ENCODE results near the gene CEMIP. TPM values are rescaled to one million over a fixed set of nuclear protein-coding genes. Genes with fewer than 3 reads are reported as not detected.
A peak's percentile ranks its signal among the peaks of the same experiment; 100 is the strongest.

Gene CEMIP
- total RNA-seq, 1 donor from 2014 or later: 0.44 TPM

DNA sequence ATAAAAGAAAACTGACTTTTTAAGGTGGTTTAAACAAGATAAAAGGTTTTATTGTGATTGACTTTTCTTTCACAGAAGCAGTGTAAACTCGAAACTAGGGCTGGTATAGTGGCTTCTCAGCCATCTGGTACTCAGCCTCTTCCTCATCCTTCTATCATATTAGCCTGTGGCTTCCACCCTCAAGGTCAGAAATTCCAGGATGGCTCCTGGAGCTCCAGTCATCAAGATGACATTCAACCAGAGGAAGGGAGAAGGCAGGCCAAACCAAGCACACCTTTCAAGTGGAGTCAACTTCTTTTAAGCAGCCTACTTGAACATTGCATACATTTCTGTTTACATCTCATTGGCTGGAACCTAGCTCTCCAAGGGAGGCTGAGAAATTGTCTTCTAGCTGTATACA lies 211.8 kb downstream of the CEMIP start:
- DNase-seq: no peak
- Histone ChIP-seq H3K4me3 (no peak overlapping the region), H3K27ac (replicated peaks) (peak overlapping the region; percentile 94), H3K27me3 (ENCODE audit: low read depth) (no peaks in the 10 kb centered on the region), H3K4me1 (peaks cover 61% of the 10 kb centered on the region), H3K36me3 (no peaks in the 10 kb centered on the region), H3K9me3 (replicated peaks) (no peaks in the 10 kb centered on the region)
- intact Hi-C loops (cut with micrococcal nuclease): loop anchor here (10.0 kb wide), 1 partner anchor 274 kb away; no protein-coding TSS in a partner anchor
- TF ChIP-seq, protein P1, sequence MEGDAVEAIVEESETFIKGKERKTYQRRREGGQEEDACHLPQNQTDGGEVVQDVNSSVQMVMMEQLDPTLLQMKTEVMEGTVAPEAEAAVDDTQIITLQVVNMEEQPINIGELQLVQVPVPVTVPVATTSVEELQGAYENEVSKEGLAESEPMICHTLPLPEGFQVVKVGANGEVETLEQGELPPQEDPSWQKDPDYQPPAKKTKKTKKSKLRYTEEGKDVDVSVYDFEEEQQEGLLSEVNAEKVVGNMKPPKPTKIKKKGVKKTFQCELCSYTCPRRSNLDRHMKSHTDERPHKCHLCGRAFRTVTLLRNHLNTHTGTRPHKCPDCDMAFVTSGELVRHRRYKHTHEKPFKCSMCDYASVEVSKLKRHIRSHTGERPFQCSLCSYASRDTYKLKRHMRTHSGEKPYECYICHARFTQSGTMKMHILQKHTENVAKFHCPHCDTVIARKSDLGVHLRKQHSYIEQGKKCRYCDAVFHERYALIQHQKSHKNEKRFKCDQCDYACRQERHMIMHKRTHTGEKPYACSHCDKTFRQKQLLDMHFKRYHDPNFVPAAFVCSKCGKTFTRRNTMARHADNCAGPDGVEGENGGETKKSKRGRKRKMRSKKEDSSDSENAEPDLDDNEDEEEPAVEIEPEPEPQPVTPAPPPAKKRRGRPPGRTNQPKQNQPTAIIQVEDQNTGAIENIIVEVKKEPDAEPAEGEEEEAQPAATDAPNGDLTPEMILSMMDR (IDR thresholded peaks at IDR 0.05; ENCODE audit: borderline replicate concordance): no peak

DNA sequence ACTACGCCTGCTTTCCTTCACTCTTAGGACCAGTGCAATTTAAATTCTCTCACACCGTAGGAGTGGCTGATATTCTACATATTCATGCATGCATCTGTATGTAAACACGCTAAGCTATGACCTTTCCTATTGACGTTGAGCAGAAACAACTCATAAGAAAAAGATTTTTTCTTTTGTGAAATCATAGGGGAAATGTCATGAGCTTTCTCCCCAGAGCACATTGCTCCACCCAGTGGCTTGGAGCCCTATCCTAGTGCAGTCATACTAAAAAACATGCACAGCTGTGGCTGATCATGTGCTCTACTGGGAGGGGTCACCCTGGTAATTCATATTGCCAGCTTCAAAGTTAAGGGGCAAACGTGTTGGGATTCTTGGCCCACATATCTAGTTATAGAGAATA lies 212.3 kb downstream of the CEMIP start:
- intact Hi-C loops (cut with micrococcal nuclease): loop anchor here (10.0 kb wide), 1 partner anchor 273 kb away; no protein-coding TSS in a partner anchor
- no peaks in the 10 kb centered on the region for H3K9me3 ChIP-seq (replicated peaks)
- peak; percentile 58 for DNase-seq

DNA sequence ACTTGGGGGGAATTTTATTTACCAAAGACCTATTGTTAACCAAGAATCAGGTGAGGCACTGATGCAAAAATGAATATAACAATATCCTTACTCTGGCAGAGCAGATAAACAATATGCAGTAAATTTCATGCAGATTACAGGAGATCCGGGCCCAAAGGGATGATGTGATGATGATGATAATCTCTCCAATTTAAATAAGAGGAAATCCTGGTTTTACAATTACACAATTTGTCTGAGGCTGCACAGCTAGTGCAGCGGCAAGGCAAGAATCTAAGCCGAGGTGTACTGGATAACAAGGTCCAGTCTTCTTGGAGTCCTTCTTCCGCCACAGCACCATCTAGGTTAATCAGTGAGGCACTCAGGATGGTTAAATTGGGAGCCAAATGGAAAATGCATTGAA lies 212.8 kb downstream of the CEMIP start:
- Histone ChIP-seq H3K36me3 (no peaks in the 10 kb centered on the region), H3K27ac (replicated peaks) (peak overlapping the region; percentile 94), H3K4me3 (no peak overlapping the region), H3K27me3 (ENCODE audit: low read depth) (no peaks in the 10 kb centered on the region), H3K4me1 (peaks cover 50% of the 10 kb centered on the region), H3K9me3 (replicated peaks) (no peaks in the 10 kb centered on the region)
- intact Hi-C loops (cut with micrococcal nuclease): loop anchor here (10.0 kb wide), 1 partner anchor 273 kb away; no protein-coding TSS in a partner anchor
- TF ChIP-seq, protein P1 (IDR thresholded peaks at IDR 0.05; ENCODE audit: borderline replicate concordance): no peak
- no peak for DNase-seq

More for the DNA sequence above, 212.3 kb downstream of the CEMIP start:
- H3K4me1 ChIP-seq: peaks cover 56% of the 10 kb centered on the region
- peak overlapping the region; percentile 94 for H3K27ac ChIP-seq (replicated peaks)
- no peaks in the 10 kb centered on the region for H3K27me3 ChIP-seq (ENCODE audit: low read depth)
- no peak overlapping the region for H3K4me3 ChIP-seq
- TF ChIP-seq, protein P1 (IDR thresholded peaks at IDR 0.05; ENCODE audit: borderline replicate concordance): peak; percentile 23
- no peaks in the 10 kb centered on the region for H3K36me3 ChIP-seq

DNA sequence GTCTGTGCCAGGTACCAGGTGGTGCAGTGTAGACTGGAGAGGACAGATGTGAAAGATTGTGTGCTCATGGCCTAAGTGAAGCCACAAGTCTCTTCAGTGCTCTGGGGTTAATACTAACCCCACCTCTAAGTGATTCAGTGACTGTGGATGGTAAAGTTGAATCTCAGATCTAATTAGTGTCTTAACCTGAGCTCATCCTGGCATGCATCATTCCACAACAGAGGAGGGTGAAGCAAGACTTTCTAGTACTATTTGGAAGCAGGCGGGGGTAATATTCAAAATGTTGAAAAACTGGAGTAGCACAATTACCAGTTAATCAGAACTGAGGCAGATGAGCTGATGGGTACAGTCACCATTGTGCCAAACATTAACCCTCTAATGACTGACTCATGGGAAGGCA lies 213.3 kb downstream of the CEMIP start:
- TF ChIP-seq, protein P1 (IDR thresholded peaks at IDR 0.05; ENCODE audit: borderline replicate concordance): no peak
- no peaks in the 10 kb centered on the region for H3K36me3 ChIP-seq
- H3K9me3 ChIP-seq (replicated peaks): no peaks in the 10 kb centered on the region
- no peak for DNase-seq
- H3K4me1 ChIP-seq: peaks cover 46% of the 10 kb centered on the region
- H3K27me3 ChIP-seq (ENCODE audit: low read depth): no peaks in the 10 kb centered on the region
- peak overlapping the region; percentile 94 for H3K27ac ChIP-seq (replicated peaks)
- H3K4me3 ChIP-seq: no peak overlapping the region
- intact Hi-C loops (cut with micrococcal nuclease): loop anchor here (10.0 kb wide), 1 partner anchor 272 kb away; no protein-coding TSS in a partner anchor

DNA sequence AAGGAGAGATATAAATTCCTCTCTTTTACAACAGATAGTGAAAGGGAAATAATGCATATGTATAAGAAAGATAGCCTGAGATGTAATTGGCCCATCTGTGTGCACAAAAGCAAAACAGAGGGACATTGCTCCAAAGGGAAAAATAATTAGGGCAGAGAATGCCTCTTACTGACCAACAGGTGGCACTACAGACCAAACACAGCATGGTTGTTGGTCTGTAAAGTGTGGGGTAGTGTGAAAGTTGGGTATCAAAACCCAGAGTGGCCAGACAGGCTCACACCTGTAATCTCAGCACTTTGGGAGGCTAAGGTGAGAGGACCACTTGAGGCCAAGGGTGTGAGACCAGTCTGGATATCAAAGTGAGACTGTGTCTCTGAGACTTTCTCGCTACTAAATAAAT lies 217.1 kb downstream of the CEMIP start:
- H3K36me3 ChIP-seq: no peaks in the 10 kb centered on the region
- H3K27ac ChIP-seq (replicated peaks): no peak overlapping the region
- no peak overlapping the region for H3K4me3 ChIP-seq
- TF ChIP-seq, protein P1 (IDR thresholded peaks at IDR 0.05; ENCODE audit: borderline replicate concordance): peak; percentile 60
- no peaks in the 10 kb centered on the region for H3K9me3 ChIP-seq (replicated peaks)
- H3K27me3 ChIP-seq (ENCODE audit: low read depth): no peaks in the 10 kb centered on the region
- peaks cover 33% of the 10 kb centered on the region for H3K4me1 ChIP-seq
- intact Hi-C loops (cut with micrococcal nuclease): loop anchor here (10.0 kb wide), 1 partner anchor 269 kb away; no protein-coding TSS in a partner anchor
- no peak for DNase-seq

Data from left ventricle myocardium inferior (tissue), 1 donor.